Gastroesophageal sphincter (tissue), 3 donors: ENCODE results near the gene EFHC1.

Experiments used
- EP300 ChIP-seq: sonication (generic); formaldehyde crosslinking; IDR thresholded peaks from one replicate; pipeline ENCODE4 v1.6.1; 2017; ENCODE audit warnings: antibody characterized with exemption, mild to moderate bottlenecking
- POLR2A ChIP-seq, 2 donors: fragments of 450-650 bp; IDR thresholded peaks; one replicate each; pipeline ENCODE4 v1.6.1; 2017; ENCODE audit warnings: antibody characterized with exemption in 2 of 2, mild to moderate bottlenecking in 2 of 2, moderate library complexity in 1 of 2
- POLR2AphosphoS5 ChIP-seq: sonication (generic); formaldehyde crosslinking; IDR thresholded peaks from one replicate; pipeline ENCODE4 v1.6.1; 2017; ENCODE audit warnings: antibody characterized with exemption
- TF ChIP-seq, protein P1 (sequence below), 4 experiments: fragments of 200-600 bp in 2 of 4; fragments of 450-650 bp in 2 of 4; sonication (generic) in 1 of 4; IDR thresholded peaks; one replicate each; pipeline ENCODE4 v1.5.1; 2017 to 2019; ENCODE audit warnings: antibody characterized with exemption in 4 of 4, mild to moderate bottlenecking in 2 of 4, moderate library complexity in 2 of 4

DNA sequence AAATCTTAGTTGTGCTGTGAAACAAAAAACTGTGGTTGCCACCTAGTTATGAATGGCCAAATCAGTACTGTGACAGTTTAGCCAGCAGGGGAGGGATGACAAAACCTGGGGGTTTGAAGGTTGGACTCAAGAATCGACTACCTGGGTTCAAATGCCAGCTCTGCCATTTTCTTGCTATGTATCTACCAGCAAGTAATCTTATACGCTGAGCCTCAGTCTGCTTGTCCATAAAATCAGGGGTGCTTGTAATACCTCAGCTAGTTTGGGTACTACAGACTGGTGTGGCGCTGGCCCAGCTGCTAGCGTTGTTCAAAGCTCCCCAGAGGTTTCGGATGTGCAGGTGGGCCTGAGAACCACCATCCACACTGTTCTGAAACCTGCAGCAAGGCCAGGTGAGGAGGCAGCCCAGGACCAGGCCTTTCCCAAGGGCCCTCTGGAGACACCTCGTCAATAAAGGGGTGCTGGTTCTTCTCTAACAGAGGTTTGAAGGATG, 116.3 kb downstream of the EFHC1 start:
- TF ChIP-seq, protein P1, sequence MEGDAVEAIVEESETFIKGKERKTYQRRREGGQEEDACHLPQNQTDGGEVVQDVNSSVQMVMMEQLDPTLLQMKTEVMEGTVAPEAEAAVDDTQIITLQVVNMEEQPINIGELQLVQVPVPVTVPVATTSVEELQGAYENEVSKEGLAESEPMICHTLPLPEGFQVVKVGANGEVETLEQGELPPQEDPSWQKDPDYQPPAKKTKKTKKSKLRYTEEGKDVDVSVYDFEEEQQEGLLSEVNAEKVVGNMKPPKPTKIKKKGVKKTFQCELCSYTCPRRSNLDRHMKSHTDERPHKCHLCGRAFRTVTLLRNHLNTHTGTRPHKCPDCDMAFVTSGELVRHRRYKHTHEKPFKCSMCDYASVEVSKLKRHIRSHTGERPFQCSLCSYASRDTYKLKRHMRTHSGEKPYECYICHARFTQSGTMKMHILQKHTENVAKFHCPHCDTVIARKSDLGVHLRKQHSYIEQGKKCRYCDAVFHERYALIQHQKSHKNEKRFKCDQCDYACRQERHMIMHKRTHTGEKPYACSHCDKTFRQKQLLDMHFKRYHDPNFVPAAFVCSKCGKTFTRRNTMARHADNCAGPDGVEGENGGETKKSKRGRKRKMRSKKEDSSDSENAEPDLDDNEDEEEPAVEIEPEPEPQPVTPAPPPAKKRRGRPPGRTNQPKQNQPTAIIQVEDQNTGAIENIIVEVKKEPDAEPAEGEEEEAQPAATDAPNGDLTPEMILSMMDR (IDR thresholded peaks at IDR 0.05), result no peak
- no peak for TF ChIP-seq POLR2AphosphoS5
- no peak for TF ChIP-seq POLR2A (IDR thresholded peaks at IDR 0.05)
- TF ChIP-seq EP300, result no peak
